AG04450 (cell line): ENCODE results near the gene KRTAP5-7. TPM values are rescaled to one million over a fixed set of nuclear protein-coding genes. Genes with fewer than 3 reads are reported as not detected.
"Not testable (repeated sequence)": the region's sequence is repeated elsewhere in the genome, so short reads cannot be mapped to it uniquely, and the experiment has no call there.

ENCODE experiments used
- CTCF ChIA-PET: fragments of 300-600, 350-600 bp; formaldehyde crosslinking; extraction: SDS; loops from one replicate; lab custom pipeline; 2022; ENCODE audit warnings: antibody characterized with exemption, inconsistent platforms; lab: Charles Lee
- POLR2A ChIA-PET: fragments of 350-600 bp; formaldehyde crosslinking; extraction: SDS; loops from one replicate; lab custom pipeline; 2021; ENCODE audit warnings: antibody characterized with exemption, inconsistent platforms; lab: Yijun Ruan, JAX
- DNase-seq: peaks from one replicate; pipeline ENCODE4 v3.0.0-alpha.2; 2011; ENCODE audit warnings: low read depth, low spot score
- H3K27ac ChIP-seq: one replicate; pipeline ENCODE4 v1.5.1; 2012; ENCODE audit warnings: low read depth, low read length, control low read depth
- H3K27me3 ChIP-seq: one replicate; pipeline ENCODE4 v1.6.0; 2012; ENCODE audit warnings: low read length; ENCODE audit not compliant: control insufficient read depth, insufficient read depth
- H3K4me3 ChIP-seq: 2 replicates; pipeline ENCODE4 v1.5.1; 2011; ENCODE audit warnings: mild to moderate bottlenecking, low read depth, low read length, control low read depth
- H3K9me3 ChIP-seq: 2 replicates; pipeline ENCODE4 v1.5.1; 2012; ENCODE audit warnings: low read length; ENCODE audit not compliant: control insufficient read depth, insufficient read depth
- polyA minus RNA-seq: library from RNA; depleted of rRNA, polyadenylated mRNA; stranded (reverse); fragments of >200 nt; gene quantifications from 2 replicates; pipeline ENCODE4 v1.2.3, GENCODE V29; 2011; rRNA and poly(A)+ RNA removed
- polyA plus RNA-seq: library from polyadenylated mRNA; depleted of rRNA; stranded (reverse); fragments of >200 nt; gene quantifications from 2 replicates; pipeline ENCODE4 v1.2.3, GENCODE V29; 2011; rRNA removed
- TF ChIP-seq, protein P1 (sequence below): IDR thresholded peaks from 2 replicates; pipeline ENCODE4 v1.5.1; 2011; ENCODE audit warnings: low read depth, low read length, control low read depth, inconsistent platforms

Gene KRTAP5-7, protein sequence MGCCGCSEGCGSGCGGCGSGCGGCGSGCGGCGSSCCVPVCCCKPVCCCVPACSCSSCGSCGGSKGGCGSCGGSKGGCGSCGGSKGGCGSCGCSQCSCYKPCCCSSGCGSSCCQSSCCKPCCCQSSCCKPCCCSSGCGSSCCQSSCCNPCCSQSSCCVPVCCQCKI
- polyA plus RNA-seq (not detected in 2 replicates), polyA minus RNA-seq (not detected in 2 replicates)

DNA sequence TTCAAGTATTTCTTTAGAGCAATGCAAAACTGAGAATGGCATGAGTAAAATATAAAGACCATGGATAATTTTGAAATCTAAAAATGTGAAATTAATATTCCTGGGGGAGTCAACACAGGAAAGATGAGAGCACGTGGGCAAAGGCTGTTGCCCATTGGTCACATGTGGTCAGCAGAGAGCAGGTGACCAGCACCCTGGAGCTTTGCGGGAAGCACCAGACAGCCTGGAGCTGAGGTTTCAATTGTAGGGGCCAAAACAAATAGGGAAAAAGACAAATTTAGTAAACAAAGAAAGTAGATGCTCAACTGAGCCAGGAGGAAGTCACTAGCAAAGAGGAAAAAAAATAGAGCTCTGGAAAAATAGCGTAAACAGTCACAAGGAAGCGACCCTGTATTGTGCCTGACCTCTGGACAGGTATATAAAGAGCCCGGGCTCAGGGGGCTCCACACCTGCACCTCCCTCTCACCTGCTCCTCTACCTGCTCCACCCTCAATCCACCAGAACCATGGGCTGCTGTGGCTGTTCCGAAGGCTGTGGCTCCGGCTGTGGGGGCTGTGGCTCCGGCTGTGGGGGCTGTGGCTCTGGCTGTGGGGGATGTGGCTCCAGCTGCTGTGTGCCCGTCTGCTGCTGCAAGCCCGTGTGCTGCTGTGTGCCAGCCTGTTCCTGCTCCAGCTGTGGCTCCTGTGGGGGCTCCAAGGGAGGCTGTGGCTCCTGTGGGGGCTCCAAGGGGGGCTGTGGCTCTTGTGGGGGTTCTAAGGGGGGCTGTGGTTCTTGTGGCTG lies at the start of gene KRTAP5-7:
Gene KRTAP5-7 (plus strand): TSS at position 472 of the 780 bp plus-strand sequence. CDS start 34 bp downstream, at position 506.
- H3K27ac ChIP-seq, H3K4me3 ChIP-seq, H3K9me3 ChIP-seq, H3K27me3 ChIP-seq, POLR2A ChIA-PET, DNase-seq: not testable (repeated sequence)
- CTCF ChIA-PET = interaction anchor here (0.7 kb wide), 1 partner anchor 239 kb away, joined by 3 read pairs; no protein-coding TSS in a partner anchor

DNA sequence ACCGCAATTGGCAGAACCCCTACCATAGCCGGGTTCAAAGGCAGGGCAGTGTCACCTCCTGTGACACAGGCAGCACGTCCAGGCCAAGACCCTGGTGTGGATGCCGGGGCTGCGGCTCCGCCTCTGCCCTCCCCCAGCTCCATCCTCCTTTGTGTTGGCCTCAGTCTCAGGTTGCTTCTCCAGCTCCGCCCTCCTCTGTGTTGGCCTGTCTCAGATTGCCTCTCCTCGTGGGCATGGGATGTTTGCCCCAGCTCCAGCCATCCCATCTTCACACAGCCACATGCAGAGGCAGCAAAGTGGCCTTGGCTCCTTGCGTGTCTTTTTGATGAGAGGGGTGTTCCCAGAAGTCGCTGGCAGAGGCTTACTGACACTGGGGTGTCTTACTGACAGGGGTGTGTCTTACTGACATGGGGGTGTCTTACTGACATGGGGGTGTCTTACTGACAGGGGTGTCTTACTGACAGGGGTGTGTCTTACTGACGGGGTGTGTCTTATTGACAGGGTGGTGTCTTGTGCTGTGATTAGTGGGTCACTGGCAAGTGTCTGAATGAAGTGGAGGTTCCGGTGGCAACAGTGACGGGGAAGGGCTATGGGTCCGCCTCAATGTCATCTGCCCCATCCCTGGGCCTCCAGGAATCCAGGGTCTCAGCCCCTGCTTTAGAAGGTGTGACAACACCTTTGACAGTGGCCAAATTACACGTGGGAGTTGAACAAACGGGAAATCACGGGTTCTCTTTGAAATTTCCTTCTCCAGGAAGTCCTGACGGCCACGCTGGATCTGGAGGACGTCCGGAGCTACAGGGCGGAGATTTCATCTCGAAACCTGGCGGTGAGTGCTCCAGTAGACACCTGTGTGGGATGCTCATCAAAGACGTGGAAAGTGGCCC lies 49.2 kb upstream of the KRTAP5-7 start:
- Histone ChIP-seq H3K27ac (no peak overlapping the region), H3K27me3 (no peaks in the 10 kb centered on the region), H3K9me3 (no peaks in the 10 kb centered on the region; the same call in 1 of the 2 replicates), H3K4me3 (no peak overlapping the region)
- ChIA-PET POLR2A (no interaction called here), CTCF (no interaction called here)
- TF ChIP-seq, protein P1, sequence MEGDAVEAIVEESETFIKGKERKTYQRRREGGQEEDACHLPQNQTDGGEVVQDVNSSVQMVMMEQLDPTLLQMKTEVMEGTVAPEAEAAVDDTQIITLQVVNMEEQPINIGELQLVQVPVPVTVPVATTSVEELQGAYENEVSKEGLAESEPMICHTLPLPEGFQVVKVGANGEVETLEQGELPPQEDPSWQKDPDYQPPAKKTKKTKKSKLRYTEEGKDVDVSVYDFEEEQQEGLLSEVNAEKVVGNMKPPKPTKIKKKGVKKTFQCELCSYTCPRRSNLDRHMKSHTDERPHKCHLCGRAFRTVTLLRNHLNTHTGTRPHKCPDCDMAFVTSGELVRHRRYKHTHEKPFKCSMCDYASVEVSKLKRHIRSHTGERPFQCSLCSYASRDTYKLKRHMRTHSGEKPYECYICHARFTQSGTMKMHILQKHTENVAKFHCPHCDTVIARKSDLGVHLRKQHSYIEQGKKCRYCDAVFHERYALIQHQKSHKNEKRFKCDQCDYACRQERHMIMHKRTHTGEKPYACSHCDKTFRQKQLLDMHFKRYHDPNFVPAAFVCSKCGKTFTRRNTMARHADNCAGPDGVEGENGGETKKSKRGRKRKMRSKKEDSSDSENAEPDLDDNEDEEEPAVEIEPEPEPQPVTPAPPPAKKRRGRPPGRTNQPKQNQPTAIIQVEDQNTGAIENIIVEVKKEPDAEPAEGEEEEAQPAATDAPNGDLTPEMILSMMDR = no peak
- no peak for DNase-seq

DNA sequence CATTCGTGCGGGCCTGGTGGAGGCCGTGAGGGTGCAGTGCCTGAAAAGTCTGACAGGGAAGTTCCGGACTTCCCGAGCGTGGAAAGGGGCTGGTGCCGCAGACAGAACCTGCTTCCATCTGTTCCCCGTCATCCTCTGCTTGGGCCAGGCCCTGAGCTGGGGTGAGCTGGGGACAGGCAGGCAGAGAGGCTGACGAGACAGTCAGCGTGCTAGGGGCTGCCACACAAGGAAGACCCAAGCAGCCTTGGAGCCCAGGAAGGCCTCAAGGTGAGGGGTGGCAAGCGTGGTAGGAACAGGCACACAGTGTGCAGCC lies 48.6 kb upstream of the KRTAP5-7 start:
- POLR2A ChIA-PET = no interaction called here

DNA sequence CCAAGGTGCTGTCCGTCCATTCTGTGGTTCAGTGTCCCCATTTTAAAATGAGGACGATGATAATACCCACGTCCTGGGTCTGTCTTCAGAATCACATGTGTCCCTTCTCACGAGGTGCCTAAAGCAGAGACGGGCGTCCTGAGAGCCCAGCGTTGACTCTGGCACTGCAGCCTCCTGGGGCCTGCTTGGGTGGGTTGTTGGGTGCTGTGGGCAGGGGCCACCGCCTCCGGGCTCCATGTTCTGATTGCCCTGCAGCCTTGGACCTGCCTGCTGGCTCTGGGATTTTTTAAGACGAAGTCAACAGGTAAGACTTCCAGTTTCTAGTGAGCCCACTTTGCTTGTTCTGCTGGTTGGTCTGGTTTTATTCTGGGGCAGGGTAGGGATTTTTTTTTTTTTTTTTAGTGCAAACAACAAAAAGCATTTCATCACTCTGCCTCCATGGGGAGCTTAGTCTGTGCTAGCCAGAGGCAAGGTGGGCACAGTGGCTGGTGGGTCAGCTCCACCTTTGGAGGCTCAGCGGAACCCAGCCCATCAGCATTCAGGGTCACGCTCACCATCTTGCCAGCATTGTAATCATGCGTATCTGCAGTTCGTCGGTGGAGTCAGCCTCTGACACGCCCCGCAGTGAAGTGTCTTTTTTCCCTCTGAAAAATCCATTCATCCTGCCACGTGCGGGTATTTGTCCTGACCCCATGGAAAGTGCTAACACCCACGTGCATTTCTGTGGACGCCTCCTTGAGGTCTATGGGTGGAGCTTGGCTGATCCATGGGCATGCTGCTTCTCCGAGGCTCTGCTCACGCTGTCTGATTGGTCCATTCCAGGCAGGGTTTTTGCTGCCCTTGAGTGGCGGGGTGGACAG lies 45.7 kb upstream of the KRTAP5-7 start:
- no peaks in the 10 kb centered on the region for H3K27me3 ChIP-seq
- H3K9me3 ChIP-seq = no peaks in the 10 kb centered on the region; the same call in 1 of the 2 replicates
- DNase-seq = no peak
- H3K27ac ChIP-seq = no peak overlapping the region
- TF ChIP-seq, protein P1 = no peak
- H3K4me3 ChIP-seq = no peak overlapping the region
- ChIA-PET POLR2A (no interaction called here), CTCF (no interaction called here)

More for the DNA sequence above, 48.6 kb upstream of the KRTAP5-7 start:
- H3K4me3 ChIP-seq = no peak overlapping the region
- H3K27me3 ChIP-seq = no peaks in the 10 kb centered on the region
- CTCF ChIA-PET = no interaction called here
- DNase-seq = no peak
- H3K27ac ChIP-seq = no peak overlapping the region
- TF ChIP-seq, protein P1 = no peak
- no peaks in the 10 kb centered on the region; the same call in 1 of the 2 replicates for H3K9me3 ChIP-seq

- no peak overlapping the region for H3K4me3 ChIP-seq
- ChIA-PET POLR2A (no interaction called here), CTCF (no interaction called here)
- H3K27ac ChIP-seq = no peak overlapping the region
- H3K9me3 ChIP-seq = no peaks in the 10 kb centered on the region; the same call in 1 of the 2 replicates
- TF ChIP-seq, protein P1 = no peak
- DNase-seq = no peak
- H3K27me3 ChIP-seq = no peaks in the 10 kb centered on the region
Measured at GRCh38 chr11:71482216-71482615, 44.9 kb upstream of the KRTAP5-7 start.
